ENCODE results near the gene TRAF3IP1. TPM values are rescaled to one million over a fixed set of nuclear protein-coding genes. Genes with fewer than 3 reads are reported as not detected.

Gene TRAF3IP1
- total RNA-seq, 1 donor from 2014 or later, result 20.8 TPM

- peaks cover 5% of the 10 kb centered on the region for H3K4me1 ChIP-seq
- no peak for TF ChIP-seq CTCF (IDR thresholded peaks at IDR 0.05)
- no peaks in the 10 kb centered on the region for H3K9me3 ChIP-seq
- H3K4me3 ChIP-seq, result no peak overlapping the region
- ATAC-seq (no peak), DNase-seq (no peak)
- H3K27ac ChIP-seq, result no peak overlapping the region
- no peaks in the 10 kb centered on the region for H3K27me3 ChIP-seq
- H3K36me3 ChIP-seq, result no peaks in the 10 kb centered on the region
- intact Hi-C loops (cut with DNase I), result no loop called here
These were observed 68.5 kb downstream of the TRAF3IP1 start for GRCh38 chr2:238388794-238389193.

- Histone ChIP-seq H3K27me3 (no peaks in the 10 kb centered on the region), H3K4me3 (no peak overlapping the region), H3K4me1 (peaks cover 5% of the 10 kb centered on the region), H3K9me3 (no peaks in the 10 kb centered on the region), H3K27ac (peak overlapping the region; percentile 66), H3K36me3 (no peaks in the 10 kb centered on the region)
- DNase-seq (peak; percentile 84), ATAC-seq (peak; percentile 96)
- intact Hi-C loops (cut with DNase I), result no loop called here
- no peak for TF ChIP-seq CTCF (IDR thresholded peaks at IDR 0.05)
These were observed 69.8 kb downstream of the TRAF3IP1 start for GRCh38 chr2:238389988-238390589.

- H3K4me1 ChIP-seq, result peaks cover 5% of the 10 kb centered on the region
- TF ChIP-seq CTCF (IDR thresholded peaks at IDR 0.05), result no peak
- H3K36me3 ChIP-seq, result no peaks in the 10 kb centered on the region
- no peaks in the 10 kb centered on the region for H3K9me3 ChIP-seq
- intact Hi-C loops (cut with DNase I), result no loop called here
- DNase-seq, result no peak
- H3K27me3 ChIP-seq, result no peaks in the 10 kb centered on the region
- no peak for ATAC-seq
- no peak overlapping the region for H3K27ac ChIP-seq
- H3K4me3 ChIP-seq, result no peak overlapping the region
These were observed 70.8 kb downstream of the TRAF3IP1 start for GRCh38 chr2:238391042-238391689.

GRCh38 chr2:238396663-238397062 lies 76.3 kb downstream of the TRAF3IP1 start:
- H3K4me1 ChIP-seq, result no peaks in the 10 kb centered on the region
- no peak for ATAC-seq
- peaks cover 15% of the 10 kb centered on the region for H3K36me3 ChIP-seq
- DNase-seq, result no peak
- H3K27me3 ChIP-seq, result no peaks in the 10 kb centered on the region
- no peaks in the 10 kb centered on the region for H3K9me3 ChIP-seq
- intact Hi-C loops (cut with DNase I), result no loop called here
- no peak for TF ChIP-seq CTCF (IDR thresholded peaks at IDR 0.05)
- no peak overlapping the region for H3K4me3 ChIP-seq
- H3K27ac ChIP-seq, result no peak overlapping the region

GRCh38 chr2:238397356-238397755 lies 77.0 kb downstream of the TRAF3IP1 start:
- H3K4me3 ChIP-seq, result no peak overlapping the region
- ATAC-seq (no peak), DNase-seq (no peak)
- no peaks in the 10 kb centered on the region for H3K9me3 ChIP-seq
- H3K36me3 ChIP-seq, result peaks cover 15% of the 10 kb centered on the region
- intact Hi-C loops (cut with DNase I), result no loop called here
- no peak overlapping the region for H3K27ac ChIP-seq
- no peak for TF ChIP-seq CTCF (IDR thresholded peaks at IDR 0.05)
- no peaks in the 10 kb centered on the region for H3K27me3 ChIP-seq
- no peaks in the 10 kb centered on the region for H3K4me1 ChIP-seq

All from upper lobe of right lung (tissue), 1 donor.